H1 (cell line): ENCODE results near the gene BCL2L14. TPM values are rescaled to one million over a fixed set of nuclear protein-coding genes. Genes with fewer than 3 reads are reported as not detected.

Source experiments
- CTCF ChIA-PET: fragments of 300-600 bp; sonication (Branson Sonifier 250); formaldehyde crosslinking; loops from one replicate; lab custom pipeline; 2021; ENCODE audit not compliant: partially characterized antibody; lab: Charles Lee
- POLR2A ChIA-PET: fragments of 300-600 bp; sonication (Branson Sonifier 250); formaldehyde crosslinking; loops from one replicate; lab custom pipeline; 2021; ENCODE audit warnings: inconsistent platforms; ENCODE audit not compliant: partially characterized antibody; lab: Charles Lee
- DNase-seq, 2 experiments: peaks; one replicate each; pipeline versions ENCODE4 v3.0.0 to v3.0.0-alpha.2; 2010 to 2022; ENCODE audit warnings: low spot score in 2 of 2, low read depth in 1 of 2, mixed read lengths in 1 of 2
- FAIRE-seq: peaks from 2 replicates; lab custom pipeline; 2011; peaks lifted over from hg19 to GRCh38; lab: Jason Lieb, UNC
- H2AFZ ChIP-seq: 2 replicates; pipeline ENCODE4 v1.8.1; 2012; ENCODE audit warnings: low read length, inconsistent platforms
- H2AK5ac ChIP-seq: 2 replicates; pipeline ENCODE4 v1.6.1; 2013; ENCODE audit warnings: low read depth, low read length
- H2BK120ac ChIP-seq: replicated peaks from 2 replicates; pipeline ENCODE3; 2013; ENCODE audit warnings: low read depth, low read length, inconsistent platforms
- H2BK12ac ChIP-seq: 2 replicates; pipeline ENCODE4 v1.6.1; 2013; ENCODE audit warnings: low read depth, low read length
- H2BK15ac ChIP-seq: 2 replicates; pipeline ENCODE4 v1.6.1; 2013; ENCODE audit warnings: low read length
- H2BK20ac ChIP-seq: 2 replicates; pipeline ENCODE4 v1.6.1; 2013; ENCODE audit warnings: low read length
- H2BK5ac ChIP-seq: 2 replicates; pipeline ENCODE4 v1.6.1; 2013; ENCODE audit warnings: low read depth, low read length
- H3K14ac ChIP-seq: 2 replicates; pipeline ENCODE4 v1.6.1; 2013; ENCODE audit warnings: inconsistent platforms; ENCODE audit not compliant: insufficient read length
- H3K18ac ChIP-seq: 2 replicates; pipeline ENCODE4 v1.6.1; 2013; ENCODE audit warnings: low read length; ENCODE audit errors: extremely low read depth
- H3K23ac ChIP-seq: 2 replicates; pipeline ENCODE4 v1.6.1; 2013; ENCODE audit warnings: inconsistent platforms; ENCODE audit not compliant: insufficient read length
- H3K23me2 ChIP-seq: 2 replicates; pipeline ENCODE4 v1.6.1; 2013; ENCODE audit warnings: low read depth, low read length
- H3K27ac ChIP-seq: 2 replicates; pipeline ENCODE4 v1.6.1; 2011; ENCODE audit warnings: low read depth, low read length, inconsistent platforms
- H3K27me3 ChIP-seq, 4 experiments: replicated peaks in 1 of 4; 1 replicate in 1 of 4; 2 replicates in 3 of 4; pipeline versions ENCODE4 v1.6.1 to v1.8.1; 2011 to 2013; ENCODE audit warnings: low read length in 3 of 4, mild to moderate bottlenecking in 3 of 4, inconsistent platforms in 2 of 4, mixed read lengths in 2 of 4, moderate library complexity in 1 of 4; ENCODE audit not compliant: control insufficient read depth in 3 of 4, insufficient read depth in 3 of 4; ENCODE audit errors: extremely low read depth in 1 of 4
- H3K36me3 ChIP-seq, 4 experiments: 2 replicates each; pipeline versions ENCODE4 v1.6.1 to v1.8.1; 2011 to 2013; ENCODE audit warnings: mild to moderate bottlenecking in 4 of 4, low read length in 3 of 4, moderate library complexity in 2 of 4, control low read depth in 1 of 4, inconsistent platforms in 1 of 4; ENCODE audit not compliant: insufficient read depth in 4 of 4, control insufficient read depth in 2 of 4
- H3K4ac ChIP-seq: replicated peaks from 2 replicates; pipeline ENCODE3; 2013; ENCODE audit warnings: low read length, low read depth, mixed read lengths, inconsistent platforms; ENCODE audit not compliant: insufficient read length
- H3K4me1 ChIP-seq, 4 experiments: replicated peaks in 1 of 4; 1 replicate in 1 of 4; 2 replicates in 3 of 4; pipeline versions ENCODE4 v1.6.1 to v1.8.1; 2011 to 2013; ENCODE audit warnings: low read length in 3 of 4, inconsistent platforms in 2 of 4, mixed read lengths in 1 of 4; ENCODE audit not compliant: insufficient read depth in 4 of 4, control insufficient read depth in 3 of 4
- H3K4me2 ChIP-seq, 2 experiments: 2 replicates each; pipeline versions ENCODE4 v1.6.1 to v1.8.1; 2011 to 2013; ENCODE audit warnings: low read depth in 2 of 2, low read length in 2 of 2, control low read depth in 1 of 2, inconsistent platforms in 1 of 2, mild to moderate bottlenecking in 1 of 2; ENCODE audit not compliant: insufficient read depth in 1 of 2
- H3K4me3 ChIP-seq, 4 experiments: fragments of 200-600, 300-600 bp in 1 of 4; sonication (generic), shearing (Covaris generic), sonication (Bioruptor Twin) in 1 of 4; 2 replicates each; pipeline versions ENCODE4 v1.5.1 to v1.8.1; 2011 to 2016; ENCODE audit warnings: low read length in 4 of 4, low read depth in 3 of 4, control low read depth in 2 of 4, inconsistent platforms in 2 of 4, mild to moderate bottlenecking in 2 of 4, mixed read lengths in 1 of 4, moderate library complexity in 1 of 4; ENCODE audit not compliant: insufficient read depth in 2 of 4; ENCODE audit errors: extremely low read depth in 1 of 4
- H3K56ac ChIP-seq: replicated peaks from 2 replicates; pipeline ENCODE3; 2013; ENCODE audit warnings: low read depth, mild to moderate bottlenecking, mixed read lengths, low read length, inconsistent platforms; ENCODE audit not compliant: insufficient read length
- H3K79me1 ChIP-seq: 2 replicates; pipeline ENCODE4 v1.6.1; 2013; ENCODE audit warnings: low read depth, low read length, control low read depth
- H3K79me2 ChIP-seq, 2 experiments: 2 replicates each; pipeline versions ENCODE4 v1.6.1 to v1.8.1; 2012 to 2013; ENCODE audit warnings: low read length in 2 of 2, mild to moderate bottlenecking in 2 of 2, inconsistent platforms in 1 of 2; ENCODE audit not compliant: insufficient read depth in 2 of 2, control insufficient read depth in 1 of 2
- H3K9ac ChIP-seq, 4 experiments: replicated peaks in 1 of 4; 1 replicate in 1 of 4; 2 replicates in 3 of 4; pipeline versions ENCODE4 v1.6.1 to v1.8.1; 2011 to 2013; ENCODE audit warnings: low read depth in 3 of 4, low read length in 3 of 4, control low read depth in 2 of 4, mild to moderate bottlenecking in 2 of 4, moderate library complexity in 2 of 4, inconsistent platforms in 1 of 4; ENCODE audit errors: extremely low read depth in 1 of 4
- H3K9me3 ChIP-seq, 2 experiments: 2 replicates each; pipeline versions ENCODE4 v1.6.1 to v1.8.1; 2012 to 2013; ENCODE audit warnings: mild to moderate bottlenecking in 2 of 2, moderate library complexity in 2 of 2, control low read depth in 1 of 2, inconsistent platforms in 1 of 2, low read depth in 1 of 2, low read length in 1 of 2, mixed read lengths in 1 of 2; ENCODE audit not compliant: insufficient read depth in 2 of 2
- H4K20me1 ChIP-seq, 2 experiments: replicated peaks in 1 of 2; 2 replicates each; pipeline versions ENCODE3 to v1.8.1; 2011 to 2013; ENCODE audit warnings: inconsistent platforms in 2 of 2, low read length in 2 of 2, mild to moderate bottlenecking in 1 of 2; ENCODE audit not compliant: insufficient read depth in 2 of 2, control insufficient read depth in 1 of 2
- H4K5ac ChIP-seq: 2 replicates; pipeline ENCODE4 v1.6.1; 2013; ENCODE audit warnings: low read length, low read depth, mixed read lengths, inconsistent platforms; ENCODE audit not compliant: insufficient read length
- H4K8ac ChIP-seq: 2 replicates; pipeline ENCODE4 v1.8.0; 2013; ENCODE audit warnings: mild to moderate bottlenecking, moderate library complexity, low read length, inconsistent platforms; ENCODE audit not compliant: insufficient read depth; ENCODE audit errors: extremely low read depth
- H4K91ac ChIP-seq: replicated peaks from 2 replicates; pipeline ENCODE3; 2013; ENCODE audit warnings: low read length, mixed read lengths, inconsistent platforms; ENCODE audit not compliant: insufficient read length
- SP1 ChIP-seq: IDR thresholded peaks from 2 replicates; pipeline ENCODE4 v1.6.1; 2011; ENCODE audit warnings: low read depth, low read length
- WGBS, 2 experiments: shearing (Covaris generic) in 1 of 2; methylation state at CpG; one replicate each; pipeline versions ENCODE4 v1.1.6 to v1.1.7; 2013 to 2015; ENCODE audit warnings: low lambda C conversion rate in 2 of 2, mixed read lengths in 2 of 2, inconsistent platforms in 1 of 2, low coverage in 1 of 2, missing lambda C conversion rate in 1 of 2; ENCODE audit not compliant: insufficient replicate concordance in 2 of 2, insufficient coverage in 1 of 2, insufficient read length in 1 of 2; ENCODE audit errors: extremely low coverage in 1 of 2, missing lambda C conversion rate in 1 of 2; 5-methylcytosine and 5-hydroxymethylcytosine counted together
- polyA plus RNA-seq, 7 experiments: library from polyadenylated mRNA; depleted of rRNA in 3 of 7; stranded (reverse) in 5 of 7; unstranded in 2 of 7; fragments of >200 nt in 5 of 7; fragments of 200-250 nt in 2 of 7; gene quantifications; 1 replicate in 5 of 7; 2 replicates in 1 of 7; 4 replicates in 1 of 7; pipeline versions ENCODE4 v1.2.1 to v1.2.3, GENCODE V29; 2011 to 2013; ENCODE audit warnings: missing spikeins in 2 of 7, mixed read lengths in 2 of 7
- total RNA-seq: library from RNA; stranded (reverse); fragmentation: NEBNext Ultra II Directional; extraction: Animal tissue kit (Norgen Biotek cat#: 25700); gene quantifications from 2 replicates; pipeline ENCODE4 v1.2.1, GENCODE V29; 2021

The BCL2L14 gene
- total and polyA plus RNA-seq, 2 of the 8 experiments (the other 6 are each of a cell fraction or from before 2014, with no cell fraction given): 0.80 to 2.4 TPM

GRCh38 chr12:12083688-12084087 lies 12.9 kb downstream of the BCL2L14 start:
- Histone ChIP-seq H3K9me3 (no peaks in the 10 kb centered on the region), H3K56ac (no peak overlapping the region), H2BK120ac (no peak overlapping the region), H2BK5ac (no peak overlapping the region), H3K27me3 (peaks cover 0 to 2% (median 0%) of the 10 kb centered on the region in 4 experiments; a peak in 1 of 7 replicates), H4K91ac (no peak overlapping the region), H3K79me2 (no peaks in the 10 kb centered on the region), H3K36me3 (no peaks in the 10 kb centered on the region), H3K4ac (no peak overlapping the region), H2BK15ac (no peak overlapping the region), H3K4me2 (no peak overlapping the region), H3K14ac (no peak overlapping the region), H3K79me1 (no peaks in the 10 kb centered on the region), H3K23me2 (peaks cover 2% of the 10 kb centered on the region; the same call in 1 of the 2 replicates), H3K23ac (no peak overlapping the region), H3K4me3 (no peak overlapping the region), H2AK5ac (no peak overlapping the region), H2BK12ac (no peak overlapping the region), H4K20me1 (no peaks in the 10 kb centered on the region), H2AFZ (no peak overlapping the region), H3K18ac (no peak overlapping the region), H3K27ac (no peak overlapping the region), H3K4me1 (peaks cover 13 to 18% (median 15%) of the 10 kb centered on the region in 4 experiments), H3K9ac (no peak overlapping the region), H4K8ac (no peak overlapping the region), H2BK20ac (no peak overlapping the region), H4K5ac (no peak overlapping the region)
- WGBS, 2 experiments: 66% methylated on average over 8 of the region's 8 CpGs; no CpG with 5 or more reads in 1 of the 2 experiments
- CTCF ChIA-PET: interaction anchor here (0.8 to 4.0 kb wide), 7 partner anchors 51 to 274 kb away, joined by 3 to 42 read pairs (median 3); partner anchors contain the start of gene BORCS5
- TF ChIP-seq SP1: no peak
- no peak for DNase-seq
- POLR2A ChIA-PET: interaction anchor here (0.7 kb wide), 1 partner anchor 266 kb away, joined by 3 read pairs; the partner anchor contains the start of gene MANSC1
- no peak for FAIRE-seq
